Activated naive CD4-positive, alpha-beta T cell (primary cell): ENCODE data around the gene DNAH8.

Experiments
- DNase-seq, 4 experiments: peaks; one replicate each; lab custom pipeline; 2025; lab: John Stamatoyannopoulos, UW

The DNAH8 gene

DNA sequence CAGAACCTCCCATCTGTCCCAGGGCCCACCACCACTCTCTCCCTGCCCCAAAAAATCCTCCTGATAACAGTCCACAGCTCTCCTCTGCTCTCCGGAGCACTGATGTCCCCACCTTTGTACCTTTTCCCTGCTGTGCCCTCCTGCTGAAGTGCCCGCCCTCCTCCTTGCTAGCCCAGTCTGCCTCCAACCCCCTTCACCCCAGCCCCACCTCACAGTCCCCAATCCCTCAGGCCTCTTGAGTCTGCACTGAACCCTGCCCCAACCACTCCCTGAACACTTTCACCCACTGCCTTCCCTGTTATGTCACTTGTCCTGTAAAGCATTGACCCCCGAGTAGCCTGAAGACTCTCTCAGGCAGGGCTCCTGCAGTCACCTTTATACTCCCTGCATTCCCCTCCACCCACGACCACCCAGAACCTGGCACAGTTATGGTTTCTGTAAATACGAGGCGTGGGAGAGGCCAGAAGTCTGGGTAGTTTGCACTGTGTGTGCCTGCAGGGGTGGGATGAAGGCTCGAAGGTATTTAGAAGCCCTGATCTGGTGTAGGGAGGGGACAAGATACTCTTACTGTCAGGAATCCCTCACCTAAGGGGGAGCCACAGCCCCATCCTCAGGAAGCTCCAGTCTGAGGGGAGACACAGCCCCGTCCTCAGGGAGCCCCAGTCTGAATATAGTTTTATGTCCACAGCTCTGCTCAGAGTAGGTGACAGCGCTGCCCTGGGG lies 338.9 kb downstream of the DNAH8 start:
- no peak for DNase-seq

DNA sequence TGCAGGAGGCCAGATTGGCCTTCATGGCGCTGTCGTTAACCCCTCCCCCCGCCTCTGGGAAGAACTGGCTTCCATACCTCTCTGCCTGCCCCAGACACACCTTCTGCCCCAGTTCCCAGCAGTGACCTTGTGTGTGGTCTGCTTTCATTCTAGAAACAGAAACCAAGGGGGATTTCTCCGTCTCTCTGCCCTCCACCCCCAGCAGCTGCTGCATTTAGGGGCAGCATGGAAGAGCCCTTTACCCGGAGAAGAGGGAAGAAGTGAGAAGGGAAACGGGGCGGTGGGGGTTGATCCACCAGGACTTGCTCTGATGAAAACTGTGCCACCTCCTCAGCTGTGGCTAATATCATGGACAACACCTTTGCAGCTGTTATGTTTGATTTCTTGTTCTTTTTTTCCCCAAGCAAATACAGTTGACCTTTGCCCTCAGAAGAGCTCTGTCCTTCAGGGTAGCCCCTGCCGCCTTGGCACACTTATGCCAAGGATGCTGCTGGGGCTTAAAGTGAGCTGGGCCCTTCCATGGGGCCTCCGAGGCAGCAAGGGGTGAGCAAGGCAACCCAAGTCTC lies 339.5 kb downstream of the DNAH8 start:
- DNase-seq = no peak

DNA sequence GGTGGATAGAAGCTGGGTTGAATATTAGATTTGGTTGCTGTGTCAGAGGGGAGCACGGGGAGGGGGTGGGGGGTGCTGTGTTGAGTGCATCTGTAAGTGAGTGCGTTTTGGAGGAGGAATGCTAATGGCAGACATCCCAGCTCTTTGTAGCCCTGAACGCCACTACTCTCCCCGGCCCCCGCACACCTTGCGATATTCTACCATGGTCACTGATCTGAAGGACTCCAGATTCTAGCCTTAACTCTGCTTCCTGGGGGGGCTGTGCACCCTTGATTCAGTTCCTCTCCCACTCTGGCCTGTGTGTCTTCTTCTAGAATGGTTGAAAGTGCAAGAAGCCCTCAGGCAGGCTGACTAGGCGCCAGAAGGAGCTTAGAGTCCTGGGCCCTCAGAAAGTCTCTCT lies 340.6 kb downstream of the DNAH8 start:
- no peak for DNase-seq

DNA sequence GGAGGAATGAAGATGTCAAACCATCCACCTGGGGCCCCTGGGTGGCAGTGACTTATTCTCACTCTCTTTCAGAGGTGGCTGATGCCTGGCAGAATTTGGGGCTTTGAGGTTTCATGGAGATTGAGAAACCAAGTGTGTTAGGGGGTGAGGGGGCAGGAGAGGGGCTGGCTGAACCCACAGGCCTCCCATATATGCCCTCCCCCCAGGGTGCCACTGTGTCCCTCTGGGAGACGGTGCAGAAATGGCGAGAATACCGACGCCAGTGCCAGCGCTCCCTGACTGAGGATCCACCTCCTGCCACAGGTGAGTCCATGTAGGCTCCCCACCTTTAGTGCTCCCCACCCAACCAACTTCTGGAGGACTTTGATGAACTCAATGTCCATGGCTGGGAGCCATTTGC lies 341.1 kb downstream of the DNAH8 start:
- no peak for DNase-seq

DNA sequence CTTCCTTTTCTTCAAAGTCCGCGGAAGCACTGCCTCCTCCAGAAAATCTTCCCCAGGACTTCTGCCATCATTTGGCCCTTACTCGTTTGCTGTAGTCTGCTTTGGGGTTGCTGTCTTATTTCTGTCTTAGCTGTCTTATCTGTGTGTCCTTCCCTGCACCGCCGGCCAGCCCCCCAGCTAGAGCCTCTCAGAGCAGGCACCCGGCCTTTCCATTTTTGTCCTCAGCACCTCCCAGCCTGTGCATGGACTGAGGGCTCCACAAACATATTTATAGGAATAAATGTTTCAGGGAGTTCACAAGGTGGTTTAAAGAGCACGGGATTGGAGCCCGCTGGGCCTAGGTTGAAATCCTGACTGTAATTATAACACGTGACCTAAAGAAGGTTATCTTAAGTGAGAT lies 341.6 kb downstream of the DNAH8 start:
- DNase-seq = no peak

DNA sequence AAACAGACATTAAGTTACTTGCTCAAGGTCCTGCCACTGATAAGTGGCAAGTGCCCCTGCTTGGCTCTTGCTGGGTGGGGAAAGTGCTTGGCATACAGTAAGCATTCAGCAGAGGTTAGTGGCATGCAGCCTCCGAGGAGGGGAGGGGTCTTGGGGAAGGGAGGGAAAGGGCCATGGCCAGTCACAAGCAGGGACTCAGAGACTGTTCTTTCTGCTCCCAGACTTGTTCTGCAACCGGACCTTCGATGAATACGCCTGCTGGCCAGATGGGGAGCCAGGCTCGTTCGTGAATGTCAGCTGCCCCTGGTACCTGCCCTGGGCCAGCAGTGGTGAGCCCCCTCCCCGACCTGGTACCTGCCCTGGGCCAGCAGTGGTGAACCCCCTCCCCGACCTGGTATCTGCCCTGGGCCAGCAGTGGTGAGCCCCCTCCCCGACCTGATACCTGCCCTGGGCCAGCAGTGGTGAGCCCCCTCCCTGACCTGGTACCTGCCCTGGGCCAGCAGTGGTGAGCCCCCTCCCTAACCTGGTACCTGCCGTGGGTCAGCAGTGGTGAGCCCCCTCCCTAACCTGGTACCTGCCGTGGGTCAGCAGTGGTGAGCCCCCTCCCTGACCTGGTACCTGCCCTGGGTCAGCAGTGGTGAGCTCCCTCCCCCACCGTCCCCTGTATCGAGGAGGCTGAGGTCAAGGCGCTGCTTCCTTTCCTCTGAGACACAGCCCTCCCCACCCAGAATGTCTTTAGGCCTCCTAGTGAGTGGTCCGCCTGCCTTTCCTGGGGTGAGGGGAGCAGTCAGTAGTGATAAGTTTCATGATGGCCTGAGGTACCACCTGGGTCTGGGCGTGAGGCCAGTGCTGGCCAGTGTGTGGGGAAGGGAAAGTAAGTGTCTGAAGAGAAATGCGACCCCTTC lies 342.4 kb downstream of the DNAH8 start:
- DNase-seq = no peak

DNA sequence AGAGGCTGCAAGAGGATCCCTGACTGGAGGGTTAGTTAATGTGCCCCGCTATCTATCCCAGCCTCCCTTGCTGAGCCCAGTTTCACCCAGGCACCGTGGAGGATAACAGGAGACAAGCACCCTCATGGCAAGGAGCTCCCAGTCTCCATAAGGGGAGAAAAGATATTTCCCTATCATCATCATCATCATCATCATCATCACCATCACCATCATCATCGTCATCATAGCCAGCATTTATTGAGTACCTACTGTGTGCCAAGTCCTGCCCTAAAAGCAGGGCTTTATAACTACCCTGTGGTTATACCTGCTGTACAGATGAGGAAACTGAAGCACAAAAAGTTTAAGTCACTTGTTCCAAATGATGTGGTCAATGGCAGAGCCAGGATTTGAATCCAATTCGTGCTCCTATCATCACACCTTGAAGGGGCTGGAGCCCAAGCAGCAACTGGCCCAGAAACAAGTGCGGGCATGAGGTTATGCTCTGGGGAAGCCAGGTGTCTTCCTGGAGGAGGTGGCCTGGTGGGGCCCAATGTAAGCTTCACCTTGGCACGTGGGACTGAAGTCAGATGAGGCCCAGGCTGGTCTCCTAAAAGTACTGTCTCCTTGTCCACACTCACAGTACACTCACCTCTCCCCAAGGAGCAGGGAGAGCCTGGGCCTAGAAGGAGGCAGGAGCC lies 343.5 kb downstream of the DNAH8 start:
- no peak for DNase-seq

DNA sequence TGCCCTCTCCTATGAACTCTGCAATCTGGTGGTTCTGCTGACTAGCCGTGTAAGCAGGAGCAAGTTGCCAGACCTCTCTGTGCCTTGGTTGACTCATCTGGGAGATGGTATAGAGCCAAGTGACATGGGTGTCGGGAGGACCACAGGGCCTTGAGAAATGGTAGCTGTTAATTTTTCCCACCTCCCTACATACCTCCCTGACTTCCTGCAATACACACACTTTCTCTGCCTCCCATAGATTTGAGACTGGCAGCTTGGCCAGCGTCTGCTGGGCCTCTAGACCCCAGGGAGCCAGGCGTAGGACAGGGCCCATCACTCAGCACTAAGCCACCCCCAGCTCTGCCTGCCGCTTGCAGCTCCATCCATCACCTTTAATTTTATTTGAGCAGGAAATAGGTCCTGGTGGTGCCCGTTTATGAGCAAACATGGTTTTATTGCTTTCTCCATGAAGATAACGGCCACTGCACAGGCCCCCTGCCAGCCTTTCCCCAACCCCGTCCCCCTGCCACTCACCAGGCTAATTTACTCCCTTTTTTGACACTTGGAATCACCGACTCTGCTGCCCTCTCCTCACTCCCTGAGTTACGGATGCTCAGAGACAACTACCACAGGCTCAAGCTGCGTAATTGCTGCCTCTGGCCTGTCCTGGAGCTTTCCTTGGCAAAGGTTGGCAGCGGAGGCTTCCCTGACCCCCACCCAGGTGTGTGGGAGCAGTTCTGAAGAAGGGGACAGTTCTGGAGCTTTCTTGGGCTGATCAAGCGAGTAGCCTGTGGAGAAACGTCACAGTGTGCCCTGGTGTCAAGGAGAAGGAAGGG lies 344.6 kb downstream of the DNAH8 start:
- DNase-seq = no peak

DNA sequence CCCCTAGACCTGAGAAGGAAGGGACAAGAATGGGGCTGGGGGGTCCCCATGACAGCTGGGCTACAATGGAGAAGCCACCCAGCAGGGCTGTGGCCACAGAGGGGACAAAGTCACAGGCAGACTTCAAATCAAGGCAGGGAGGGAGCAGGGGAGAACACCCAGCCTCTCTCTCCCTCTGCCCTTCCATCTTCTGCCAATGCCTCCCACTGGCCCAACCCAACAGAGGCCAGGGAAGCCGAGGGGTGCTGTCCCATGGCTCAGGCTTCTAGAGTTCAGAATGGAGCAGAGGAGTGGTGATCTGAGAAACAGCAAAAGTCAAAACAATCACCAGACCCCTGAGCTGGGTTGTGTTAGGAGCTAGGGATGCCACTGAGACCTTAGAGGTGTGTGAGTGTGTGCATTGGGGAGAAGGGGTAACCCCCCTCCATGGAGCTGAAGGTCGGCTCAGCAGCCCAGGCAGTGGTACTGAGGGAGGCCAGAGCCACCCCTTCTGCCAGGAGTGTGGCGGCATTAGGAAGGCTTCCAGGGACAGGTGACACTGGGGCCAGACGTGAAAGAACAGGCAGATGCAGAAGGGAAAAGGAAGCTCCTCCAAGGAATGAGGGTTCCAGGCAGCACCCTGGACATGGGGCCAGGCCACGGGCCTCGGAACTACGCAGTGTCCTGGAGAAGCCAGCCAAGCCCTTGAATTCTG lies 345.5 kb downstream of the DNAH8 start:
- no peak for DNase-seq

DNA sequence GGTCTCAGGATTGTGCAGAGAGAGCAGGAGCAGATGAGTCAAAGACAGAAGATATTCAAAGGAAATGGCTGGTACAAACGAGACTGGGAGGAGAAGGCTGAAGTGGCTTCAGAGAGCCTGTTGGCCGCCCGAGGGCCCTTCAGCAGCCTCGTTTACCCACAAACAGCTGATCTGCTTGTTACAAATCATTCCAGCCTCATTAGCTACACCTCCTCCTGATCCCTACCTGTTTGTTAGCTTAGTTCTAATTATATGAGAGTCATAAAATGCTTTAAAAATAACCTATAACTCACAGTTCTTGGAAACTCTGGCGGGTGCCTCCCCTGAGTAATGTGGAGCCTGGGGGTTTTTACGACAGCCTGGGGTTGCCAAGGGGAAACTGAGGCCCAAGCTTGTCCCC lies 346.1 kb downstream of the DNAH8 start:
- no peak for DNase-seq

DNA sequence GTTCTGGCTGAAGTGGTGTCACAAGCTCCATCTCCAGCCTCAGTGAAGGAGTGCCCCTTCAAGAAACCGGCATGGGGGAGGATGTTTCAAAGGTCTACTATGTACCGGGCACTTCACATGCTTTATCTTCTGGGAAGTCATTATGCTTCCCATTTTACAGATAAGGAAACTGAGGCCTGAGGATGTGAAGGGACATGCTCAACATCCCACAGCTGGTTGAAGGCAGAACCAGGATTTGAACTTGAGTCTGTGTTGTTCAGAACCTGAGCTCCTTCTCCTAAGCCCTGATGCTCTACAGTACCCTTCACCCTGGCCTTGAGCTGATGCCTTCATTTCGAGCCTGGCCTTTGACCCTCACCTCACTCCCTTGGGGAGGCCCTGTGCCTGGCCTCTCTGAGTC lies 346.5 kb downstream of the DNAH8 start:
- DNase-seq = no peak

DNA sequence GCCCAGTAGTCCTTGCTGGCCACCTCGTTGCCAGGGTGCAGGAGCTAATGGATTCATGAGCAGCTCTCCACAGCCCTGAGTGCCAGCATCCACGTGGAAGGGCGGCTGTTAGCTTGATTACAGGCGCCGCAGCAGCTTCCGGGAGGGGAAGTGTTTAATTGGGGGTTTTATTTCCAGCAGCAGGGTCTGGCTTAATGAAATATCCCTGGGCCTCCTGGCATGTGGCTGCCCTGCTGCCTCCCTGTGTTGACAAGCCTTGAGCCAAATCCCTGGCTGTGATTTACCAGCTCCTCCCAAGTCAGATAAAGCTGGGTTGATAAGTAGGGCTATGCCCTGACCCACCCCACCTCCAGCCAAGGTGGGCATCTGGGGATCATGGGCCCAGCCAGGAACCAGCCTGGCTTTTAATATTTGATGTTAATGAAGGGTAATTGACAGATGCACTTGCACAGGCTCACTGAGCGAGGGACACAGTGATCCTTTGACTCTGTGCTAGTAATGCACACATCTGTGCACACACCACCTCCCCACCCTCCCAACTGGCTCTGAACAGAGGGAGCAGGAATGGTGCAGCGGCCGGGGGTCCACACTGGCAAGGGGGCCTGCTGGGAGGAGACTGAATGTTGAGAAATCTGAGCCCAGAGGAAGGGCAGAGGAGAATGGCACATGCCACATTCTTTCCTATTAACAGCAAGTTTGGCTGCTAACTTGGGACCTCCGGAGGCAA lies 347.1 kb downstream of the DNAH8 start:
- no peak for DNase-seq

DNA sequence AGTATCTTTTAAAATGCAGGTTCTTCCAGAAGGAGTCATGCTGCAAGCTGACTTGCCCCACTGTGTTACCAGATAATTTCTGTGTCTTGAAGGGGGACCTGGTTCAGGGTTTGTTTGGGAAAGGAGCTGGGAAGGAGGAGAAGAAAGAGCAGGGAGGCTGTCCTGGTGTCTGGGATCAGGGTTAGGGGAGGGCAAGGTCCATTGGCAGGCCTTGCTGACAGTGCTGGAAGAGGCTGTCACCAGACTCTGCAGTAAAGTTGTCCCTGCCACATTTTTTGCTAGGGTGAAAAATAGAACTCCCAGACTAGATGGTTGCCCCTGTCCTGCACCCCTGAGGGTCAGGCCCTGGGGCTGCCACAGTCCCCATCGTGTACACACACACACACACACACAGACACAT lies 348.4 kb downstream of the DNAH8 start:
- DNase-seq = no peak

DNA sequence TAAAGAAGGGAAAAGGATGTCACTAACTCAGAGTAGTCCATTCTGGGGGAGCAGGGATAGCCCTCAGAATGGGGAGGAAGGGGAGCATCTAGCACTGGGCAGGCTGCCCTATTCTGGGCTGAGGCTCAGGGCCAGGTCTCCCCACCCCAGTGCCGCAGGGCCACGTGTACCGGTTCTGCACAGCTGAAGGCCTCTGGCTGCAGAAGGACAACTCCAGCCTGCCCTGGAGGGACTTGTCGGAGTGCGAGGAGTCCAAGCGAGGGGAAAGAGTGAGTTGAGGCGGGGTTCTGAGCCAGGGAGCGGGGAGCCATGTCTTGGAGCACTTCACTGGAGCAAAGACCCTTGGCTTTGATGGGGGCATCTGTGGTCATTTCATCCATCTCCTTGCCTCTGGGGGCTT lies 350.4 kb downstream of the DNAH8 start:
- no peak for DNase-seq

DNA sequence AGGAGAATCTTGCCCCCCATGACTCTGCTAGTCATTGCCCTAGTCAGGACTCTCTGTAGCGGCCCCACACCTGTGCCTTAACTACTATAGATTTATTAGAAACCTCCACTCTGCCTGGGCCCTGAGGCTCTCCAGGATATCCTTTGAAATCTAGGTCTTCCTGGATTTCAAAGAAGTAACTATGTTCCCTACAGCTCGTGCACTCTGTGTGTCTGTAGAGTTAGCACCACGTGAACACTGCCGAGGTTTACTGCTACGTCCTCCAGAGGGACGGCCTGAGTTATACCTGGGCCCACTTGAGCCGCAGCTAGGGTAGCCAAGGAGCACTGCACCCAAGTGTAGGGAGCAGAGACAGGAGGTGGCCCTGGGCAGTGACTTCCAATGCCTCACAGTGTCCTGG lies 353.3 kb downstream of the DNAH8 start:
- no peak for DNase-seq

DNA sequence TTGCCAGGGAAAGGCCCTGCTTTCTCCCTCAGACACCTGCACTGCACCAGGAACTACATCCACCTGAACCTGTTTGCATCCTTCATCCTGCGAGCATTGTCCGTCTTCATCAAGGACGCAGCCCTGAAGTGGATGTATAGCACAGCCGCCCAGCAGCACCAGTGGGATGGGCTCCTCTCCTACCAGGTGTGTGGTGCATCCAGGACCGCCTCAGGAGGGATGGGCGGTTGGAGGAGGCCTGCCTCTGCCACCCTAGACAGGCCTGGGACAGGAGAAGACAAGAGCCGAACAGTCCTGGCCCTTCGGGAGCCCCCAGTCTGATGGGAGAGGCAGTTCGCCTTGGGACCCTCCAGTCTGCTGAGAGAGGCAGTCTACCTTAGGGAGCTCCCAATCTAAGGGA lies 357.7 kb downstream of the DNAH8 start:
- no peak for DNase-seq

DNA sequence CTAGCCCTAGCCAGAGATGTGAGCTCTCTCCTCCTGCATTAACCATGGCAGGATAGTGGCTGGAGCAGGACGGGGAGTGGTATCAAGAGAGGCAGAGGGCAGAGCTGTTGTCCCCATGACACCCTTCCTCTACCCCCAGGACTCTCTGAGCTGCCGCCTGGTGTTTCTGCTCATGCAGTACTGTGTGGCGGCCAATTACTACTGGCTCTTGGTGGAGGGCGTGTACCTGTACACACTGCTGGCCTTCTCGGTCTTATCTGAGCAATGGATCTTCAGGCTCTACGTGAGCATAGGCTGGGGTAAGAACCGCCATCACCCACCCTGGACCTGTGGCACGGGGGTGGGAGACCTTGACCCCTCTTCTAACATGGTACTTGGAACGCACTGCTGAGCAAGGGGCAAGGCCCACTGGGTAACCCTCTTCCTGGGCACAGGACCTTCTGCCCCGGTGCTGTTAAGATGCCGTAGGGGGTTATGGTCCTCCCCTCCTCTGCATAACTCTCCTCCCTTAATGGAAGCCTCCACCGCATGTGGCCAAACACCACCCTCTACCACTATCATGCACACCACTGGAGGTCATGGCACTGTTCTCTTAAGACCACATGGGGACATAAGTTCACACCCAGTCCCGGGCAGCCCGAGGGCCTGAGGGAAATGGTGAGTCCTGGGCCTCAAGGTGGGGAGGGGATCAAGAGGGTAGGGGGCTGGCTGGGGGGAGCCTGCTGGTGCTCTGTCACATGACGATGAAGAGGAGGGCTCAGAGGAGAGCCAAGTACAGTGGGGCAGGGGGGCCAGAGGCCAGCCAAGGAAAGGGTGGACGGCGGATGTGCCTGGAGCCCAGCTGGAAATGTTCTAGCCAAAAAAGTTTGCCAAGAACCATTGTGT lies 358.6 kb downstream of the DNAH8 start:
- DNase-seq = no peak

DNA sequence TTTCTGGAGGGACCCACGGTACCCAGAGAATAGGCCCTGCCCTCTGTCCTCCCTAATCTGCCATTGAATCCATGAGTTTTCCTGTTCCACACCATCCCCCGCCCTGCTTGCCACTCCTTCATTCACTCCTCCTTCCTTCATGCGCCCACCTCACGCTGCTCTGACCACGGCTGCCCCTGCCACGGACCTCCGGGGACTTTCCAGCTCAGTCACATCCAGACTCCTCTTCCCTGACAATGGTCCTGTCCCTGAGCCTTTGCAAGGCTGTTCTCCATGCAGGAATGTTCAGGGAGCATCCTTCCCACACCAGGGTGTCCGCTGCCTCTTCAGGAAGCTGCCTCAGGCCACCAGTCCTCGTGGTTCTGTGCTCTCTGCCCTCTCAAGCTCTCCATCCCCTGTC lies 359.4 kb downstream of the DNAH8 start:
- DNase-seq = no peak

DNA sequence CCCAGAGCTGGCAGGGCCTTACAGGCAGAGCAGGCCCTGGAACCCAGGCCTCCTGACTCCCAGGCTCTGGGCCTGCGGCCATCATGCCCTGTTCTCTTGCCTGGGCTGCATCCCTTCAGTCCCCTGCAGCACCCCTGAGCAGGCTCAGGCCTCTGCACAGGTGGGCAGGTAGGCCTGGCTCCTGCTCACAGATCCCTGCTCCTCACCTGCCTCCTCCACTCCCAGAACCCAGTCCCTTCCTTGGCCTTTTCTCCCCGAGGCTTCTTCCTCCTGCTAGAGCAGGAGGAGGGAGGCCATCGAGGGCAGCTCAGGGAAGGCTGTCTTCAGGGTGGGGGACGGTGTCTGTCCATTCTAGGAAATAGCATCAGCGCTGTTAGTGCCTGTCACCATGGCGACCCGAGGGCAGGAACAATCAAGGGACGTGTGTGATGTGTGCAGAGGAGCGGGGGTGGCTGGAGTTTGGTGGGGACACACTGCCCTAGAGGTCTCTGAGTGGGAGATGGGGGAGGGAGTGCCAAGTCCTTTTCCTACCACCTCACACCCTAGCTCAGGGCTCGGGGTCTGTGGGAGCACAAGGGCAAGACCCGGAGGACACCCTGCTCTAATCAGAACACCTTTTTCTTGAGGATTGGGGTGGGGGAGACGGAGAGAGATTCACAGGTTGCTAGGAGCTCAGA lies 360.0 kb downstream of the DNAH8 start:
- no peak for DNase-seq
